SU-DHL-6 (cell line): ENCODE measurements around the gene SPP1.
"Not testable (repeated sequence)": the region's sequence is repeated elsewhere in the genome, so short reads cannot be mapped to it uniquely, and the experiment has no call there.

ENCODE experiments used
- H2AFZ ChIP-seq: fragments of 200-600 bp; sonication (generic); 2 replicates; pipeline ENCODE4 v1.6.1; 2014; ENCODE audit warnings: low read depth, mild to moderate bottlenecking, moderate library complexity, mixed read lengths, antibody characterized with exemption, low read length; ENCODE audit not compliant: severe bottlenecking
- H3F3A ChIP-seq: fragments of 200-600 bp; shearing (Covaris generic); 2 replicates; pipeline ENCODE4 v1.6.0; 2016; ENCODE audit warnings: antibody characterized with exemption, mild to moderate bottlenecking; ENCODE audit not compliant: insufficient read depth
- H3K27ac ChIP-seq: fragments of 200-600 bp; sonication (generic); 2 replicates; pipeline ENCODE4 v1.5.1; 2016; ENCODE audit warnings: low read depth, mild to moderate bottlenecking, low read length, moderate library complexity, mixed read lengths
- H3K27me3 ChIP-seq: fragments of 200-600 bp; sonication (generic), shearing (Covaris generic); 2 replicates; pipeline ENCODE4 v1.6.0; 2014; ENCODE audit warnings: mild to moderate bottlenecking, low read length
- H3K36me3 ChIP-seq: fragments of 200-600 bp; sonication (generic); 2 replicates; pipeline ENCODE4 v1.6.1; 2014; ENCODE audit warnings: mild to moderate bottlenecking, low read length, mixed read lengths
- H3K4me2 ChIP-seq: fragments of 300-600, 200-600 bp; shearing (Covaris generic), sonication (generic); 2 replicates; pipeline ENCODE4 v1.6.0; 2014; ENCODE audit warnings: low read length, low read depth, mild to moderate bottlenecking; ENCODE audit not compliant: poor library complexity, severe bottlenecking
- H3K4me3 ChIP-seq: fragments of 200-600 bp; sonication (generic); 2 replicates; pipeline ENCODE4 v1.5.1; 2014; ENCODE audit warnings: antibody characterized with exemption, low read length, mild to moderate bottlenecking, mixed read lengths; ENCODE audit not compliant: insufficient read depth, poor library complexity, severe bottlenecking
- H3K79me2 ChIP-seq: fragments of 200-600 bp; sonication (generic); 2 replicates; pipeline ENCODE4 v1.6.1; 2014; ENCODE audit warnings: mild to moderate bottlenecking, low read length, moderate library complexity; ENCODE audit not compliant: insufficient read depth
- H3K9ac ChIP-seq: fragments of 200-600 bp; sonication (generic); 2 replicates; pipeline ENCODE4 v1.7.0; 2014; ENCODE audit warnings: mild to moderate bottlenecking, low read length
- H3K9me2 ChIP-seq: fragments of 200-600 bp; sonication (generic); replicated peaks from 2 replicates; pipeline ENCODE4 v1.6.1; 2014; ENCODE audit warnings: low read length; ENCODE audit not compliant: insufficient read depth
- H3K9me3 ChIP-seq: fragments of 200-600 bp; sonication (generic); 2 replicates; pipeline ENCODE4 v1.6.1; 2014; ENCODE audit warnings: low read length, mixed read lengths; ENCODE audit not compliant: insufficient read depth
- H4K20me1 ChIP-seq: fragments of 200-600 bp; sonication (generic); 2 replicates; pipeline ENCODE4 v1.6.1; 2014; ENCODE audit warnings: low read depth, mild to moderate bottlenecking, antibody characterized with exemption, low read length, moderate library complexity, mixed read lengths
- EZH2phosphoT487 ChIP-seq: fragments of 200-600 bp; sonication (generic), shearing (Covaris generic); conservative IDR thresholded peaks from 2 replicates; pipeline ENCODE4 v1.6.1; 2018; ENCODE audit warnings: mild to moderate bottlenecking, antibody characterized with exemption, low read length, moderate library complexity, mixed read lengths
- TF ChIP-seq, protein P1 (sequence below): fragments of 200-600 bp; sonication (generic); IDR thresholded peaks from one replicate; pipeline ENCODE4 v1.5.1; 2017; ENCODE audit warnings: antibody characterized with exemption, mild to moderate bottlenecking, low read length, moderate library complexity; ENCODE audit not compliant: insufficient read depth, poor library complexity, severe bottlenecking

Gene SPP1

DNA sequence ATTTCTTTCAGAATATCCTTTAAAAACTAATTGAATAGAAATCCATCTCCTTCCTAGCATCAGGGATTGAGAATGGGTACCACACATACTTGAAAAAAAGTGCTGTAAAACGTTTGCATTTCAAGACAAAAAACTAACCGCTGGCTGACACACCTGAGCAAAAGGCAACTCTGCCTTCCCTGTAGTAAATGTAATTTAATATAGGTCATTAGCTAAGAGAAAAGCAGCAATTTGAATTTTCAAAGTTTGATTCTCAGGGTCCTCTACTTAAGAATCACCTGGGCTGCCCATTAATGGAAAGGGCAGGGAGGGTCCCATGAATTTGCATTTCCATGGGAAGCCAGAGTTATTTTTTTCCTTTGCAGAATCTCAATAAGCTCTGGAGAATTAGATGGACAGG is 40.5 kb upstream of the SPP1 start:
- TF ChIP-seq, protein P1, sequence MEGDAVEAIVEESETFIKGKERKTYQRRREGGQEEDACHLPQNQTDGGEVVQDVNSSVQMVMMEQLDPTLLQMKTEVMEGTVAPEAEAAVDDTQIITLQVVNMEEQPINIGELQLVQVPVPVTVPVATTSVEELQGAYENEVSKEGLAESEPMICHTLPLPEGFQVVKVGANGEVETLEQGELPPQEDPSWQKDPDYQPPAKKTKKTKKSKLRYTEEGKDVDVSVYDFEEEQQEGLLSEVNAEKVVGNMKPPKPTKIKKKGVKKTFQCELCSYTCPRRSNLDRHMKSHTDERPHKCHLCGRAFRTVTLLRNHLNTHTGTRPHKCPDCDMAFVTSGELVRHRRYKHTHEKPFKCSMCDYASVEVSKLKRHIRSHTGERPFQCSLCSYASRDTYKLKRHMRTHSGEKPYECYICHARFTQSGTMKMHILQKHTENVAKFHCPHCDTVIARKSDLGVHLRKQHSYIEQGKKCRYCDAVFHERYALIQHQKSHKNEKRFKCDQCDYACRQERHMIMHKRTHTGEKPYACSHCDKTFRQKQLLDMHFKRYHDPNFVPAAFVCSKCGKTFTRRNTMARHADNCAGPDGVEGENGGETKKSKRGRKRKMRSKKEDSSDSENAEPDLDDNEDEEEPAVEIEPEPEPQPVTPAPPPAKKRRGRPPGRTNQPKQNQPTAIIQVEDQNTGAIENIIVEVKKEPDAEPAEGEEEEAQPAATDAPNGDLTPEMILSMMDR: no peak
- TF ChIP-seq EZH2phosphoT487: no peak
- H3K27ac ChIP-seq: no peak overlapping the region
- H4K20me1 ChIP-seq: no peaks in the 10 kb centered on the region
- H3K36me3 ChIP-seq: no peaks in the 10 kb centered on the region
- no peaks in the 10 kb centered on the region for H3K27me3 ChIP-seq
- no peak overlapping the region for H3K4me3 ChIP-seq
- H3K9ac ChIP-seq: no peak overlapping the region
- H3K9me2 ChIP-seq: no peaks in the 10 kb centered on the region
- no peaks in the 10 kb centered on the region for H3K79me2 ChIP-seq
- H3K9me3 ChIP-seq: no peaks in the 10 kb centered on the region
- no peak overlapping the region for H3K4me2 ChIP-seq
- H2AFZ ChIP-seq: no peak overlapping the region
- H3F3A ChIP-seq: no peaks in the 10 kb centered on the region

DNA sequence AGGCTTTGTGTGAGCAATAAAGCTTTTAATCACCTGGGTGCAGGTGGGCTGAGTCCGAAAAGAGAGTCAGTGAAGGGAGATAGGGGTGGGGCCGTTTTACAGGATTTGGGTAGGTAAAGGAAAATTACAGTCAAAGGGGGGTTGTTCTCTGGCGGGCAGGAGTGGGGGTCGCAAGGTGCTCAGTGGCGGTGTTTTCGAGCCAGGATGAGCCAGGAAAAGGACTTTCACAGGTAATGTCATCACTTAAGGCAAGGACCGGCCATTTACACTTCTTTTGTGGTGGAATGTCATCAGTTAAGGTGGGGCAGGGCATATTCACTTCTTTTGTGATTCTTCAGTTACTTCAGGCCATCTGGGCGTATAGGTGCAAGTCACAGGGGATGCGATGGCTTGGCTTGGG is 39.6 kb upstream of the SPP1 start:
- not testable (repeated sequence) for H3K27me3 ChIP-seq, H3K27ac ChIP-seq, H3K9ac ChIP-seq, H3K9me2 ChIP-seq, H2AFZ ChIP-seq, H3K4me3 ChIP-seq, H4K20me1 ChIP-seq, H3K36me3 ChIP-seq, H3F3A ChIP-seq, H3K9me3 ChIP-seq, H3K4me2 ChIP-seq, H3K79me2 ChIP-seq

GRCh38 chr4:87937523-87937922 is 38.0 kb upstream of the SPP1 start:
- Histone ChIP-seq H3K36me3 (no peaks in the 10 kb centered on the region), H3K4me2 (no peak overlapping the region), H3K27me3 (no peaks in the 10 kb centered on the region), H2AFZ (no peak overlapping the region), H4K20me1 (no peaks in the 10 kb centered on the region), H3K9ac (no peak overlapping the region), H3F3A (no peaks in the 10 kb centered on the region), H3K9me3 (no peaks in the 10 kb centered on the region), H3K79me2 (no peaks in the 10 kb centered on the region), H3K4me3 (no peak overlapping the region), H3K9me2 (no peaks in the 10 kb centered on the region), H3K27ac (no peak overlapping the region)
- TF ChIP-seq, protein P1: no peak
- no peak for TF ChIP-seq EZH2phosphoT487

DNA sequence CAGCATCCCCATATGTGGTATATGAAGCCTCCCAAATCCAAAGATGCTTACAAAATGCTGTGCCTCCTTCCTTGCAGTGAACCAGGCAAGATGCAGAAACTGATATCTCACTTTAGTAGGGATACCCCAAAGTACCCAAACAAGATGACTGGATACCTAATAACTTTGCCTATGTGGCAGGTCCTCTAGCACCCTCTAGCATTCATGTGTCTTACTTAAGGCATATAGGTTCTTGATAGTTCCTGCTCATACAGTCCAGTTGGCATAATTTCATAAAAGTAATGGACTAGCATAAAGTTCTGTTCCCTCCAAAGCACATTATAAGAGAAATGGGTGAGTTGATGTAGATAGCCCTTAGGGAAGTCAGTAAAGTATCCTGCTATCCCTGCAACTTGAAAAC is 36.8 kb upstream of the SPP1 start:
- no peak for TF ChIP-seq EZH2phosphoT487
- no peaks in the 10 kb centered on the region for H3K27me3 ChIP-seq
- no peak overlapping the region for H3K27ac ChIP-seq
- H3K9me3 ChIP-seq: no peaks in the 10 kb centered on the region
- H3K36me3 ChIP-seq: no peaks in the 10 kb centered on the region
- no peak overlapping the region for H3K9ac ChIP-seq
- H3K4me3 ChIP-seq: no peak overlapping the region
- H2AFZ ChIP-seq: no peak overlapping the region
- H3K79me2 ChIP-seq: no peaks in the 10 kb centered on the region
- no peaks in the 10 kb centered on the region for H3K9me2 ChIP-seq
- no peaks in the 10 kb centered on the region for H4K20me1 ChIP-seq
- no peaks in the 10 kb centered on the region for H3F3A ChIP-seq
- no peak overlapping the region for H3K4me2 ChIP-seq
